Keratinocyte (primary cell): ENCODE data around the gene DIAPH2. TPM values are rescaled to one million over a fixed set of nuclear protein-coding genes. Genes with fewer than 3 reads are reported as not detected.

ENCODE experiments used
- DNase-seq: peaks from one replicate; pipeline ENCODE4 v3.0.0-alpha.2; 2011; ENCODE audit warnings: low read depth, missing footprints, low spot score
- FAIRE-seq: peaks from 2 replicates; lab custom pipeline; 2011; peaks lifted over from hg19 to GRCh38; lab: Jason Lieb, UNC
- H2AFZ ChIP-seq: 2 replicates; pipeline ENCODE4 v1.6.0; 2012; ENCODE audit warnings: low read length, control low read depth, inconsistent platforms; ENCODE audit not compliant: control insufficient read depth
- H3K27ac ChIP-seq: 2 replicates; pipeline ENCODE4 v1.5.1; 2011; ENCODE audit warnings: low read length; ENCODE audit not compliant: control insufficient read depth, insufficient read depth
- H3K27me3 ChIP-seq: 3 replicates; pipeline ENCODE4 v1.6.0; 2011; ENCODE audit warnings: low read length; ENCODE audit not compliant: control insufficient read depth, insufficient read depth; ENCODE audit errors: extremely low read depth
- H3K36me3 ChIP-seq, 2 experiments: 2 replicates in 1 of 2; 3 replicates in 1 of 2; pipeline ENCODE4 v1.5.1; 2011; ENCODE audit warnings: low read length in 2 of 2, mild to moderate bottlenecking in 1 of 2; ENCODE audit not compliant: control insufficient read depth in 2 of 2, insufficient read depth in 2 of 2; ENCODE audit errors: extremely low read depth in 1 of 2
- H3K4me1 ChIP-seq: 3 replicates; pipeline ENCODE4 v1.5.1; 2011; ENCODE audit warnings: low read length; ENCODE audit not compliant: control insufficient read depth, insufficient read depth; ENCODE audit errors: extremely low read depth
- H3K4me2 ChIP-seq: 3 replicates; pipeline ENCODE4 v1.6.0; 2011; ENCODE audit warnings: low read depth, low read length; ENCODE audit not compliant: control insufficient read depth, insufficient read depth; ENCODE audit errors: extremely low read depth
- H3K4me3 ChIP-seq, 3 experiments: fragments of 200-600 bp in 1 of 3; sonication (generic) in 1 of 3; 2 replicates in 2 of 3; 3 replicates in 1 of 3; pipeline ENCODE4 v1.5.1; 2011 to 2016; ENCODE audit warnings: low read length in 3 of 3, mild to moderate bottlenecking in 3 of 3, control low read depth in 2 of 3, inconsistent platforms in 1 of 3, low read depth in 1 of 3, mixed read lengths in 1 of 3, mixed run types in 1 of 3, moderate library complexity in 1 of 3; ENCODE audit not compliant: control insufficient read depth in 2 of 3, insufficient read depth in 2 of 3; ENCODE audit errors: extremely low read depth in 1 of 3
- H3K79me2 ChIP-seq: 2 replicates; pipeline ENCODE4 v1.6.0; 2012; ENCODE audit warnings: low read length; ENCODE audit not compliant: control insufficient read depth, insufficient read depth
- H3K9ac ChIP-seq: 3 replicates; pipeline ENCODE4 v1.6.0; 2011; ENCODE audit warnings: low read length; ENCODE audit not compliant: control insufficient read depth, insufficient read depth; ENCODE audit errors: extremely low read depth
- H3K9me1 ChIP-seq: 3 replicates; pipeline ENCODE4 v1.6.0; 2011; ENCODE audit warnings: low read length; ENCODE audit not compliant: control insufficient read depth, insufficient read depth; ENCODE audit errors: extremely low read depth
- H3K9me3 ChIP-seq: 2 replicates; pipeline ENCODE4 v1.5.1; 2012; ENCODE audit warnings: low read depth, low read length; ENCODE audit not compliant: control insufficient read depth
- H4K20me1 ChIP-seq: 3 replicates; pipeline ENCODE4 v1.6.0; 2011; ENCODE audit warnings: low read length; ENCODE audit not compliant: control insufficient read depth, insufficient read depth; ENCODE audit errors: extremely low read depth
- CTCF ChIP-seq, 3 experiments: IDR thresholded peaks in 1 of 3; conservative IDR thresholded peaks in 1 of 3; optimal IDR thresholded peaks in 1 of 3; 2 replicates in 2 of 3; 3 replicates in 1 of 3; pipeline versions ENCODE3 to v1.5.1; 2011; ENCODE audit warnings: low read length in 3 of 3, mild to moderate bottlenecking in 3 of 3, moderate library complexity in 2 of 3, control low read depth in 1 of 3, inconsistent platforms in 1 of 3; ENCODE audit not compliant: insufficient read depth in 2 of 3; ENCODE audit errors: extremely low read depth in 1 of 3
- EZH2 ChIP-seq: IDR thresholded peaks from one replicate; pipeline ENCODE4 v1.6.1; 2012; ENCODE audit warnings: inconsistent platforms, mild to moderate bottlenecking, low read length, moderate library complexity
- dilution Hi-C: fragments of 300-500 bp; cut with MboI; formaldehyde crosslinking; loops from one replicate; pipeline ENCODE4 v1.7.0; 2020; ENCODE audit warnings: low sequenced_read_pairs; ENCODE audit not compliant: extremely low pct_ligation_motif_present
- polyA plus RNA-seq, 5 experiments: library from polyadenylated mRNA; depleted of rRNA in 3 of 5; stranded (reverse) in 3 of 5; stranded (forward) in 1 of 5; unstranded in 1 of 5; fragments of >200 nt; gene quantifications; 1 replicate in 1 of 5; 2 replicates in 3 of 5; 3 replicates in 1 of 5; pipeline versions ENCODE4 v1.2.1 to v1.2.3, GENCODE V29; 2011 to 2012; ENCODE audit warnings: missing spikeins in 2 of 5, low read depth in 1 of 5, low replicate concordance in 1 of 5

DIAPH2 gene
- polyA plus RNA-seq, 1 donor (not counting 4 experiments of a cell fraction or from before 2014, with no cell fraction given), result 7.4 TPM

GRCh38 chrX:96889726-96890125, 205.1 kb downstream of the DIAPH2 start:
- no peak overlapping the region for H3K4me2 ChIP-seq
- H3K27me3 ChIP-seq, result no peaks in the 10 kb centered on the region
- dilution Hi-C loops, result no loop called here
- no peak overlapping the region for H3K9ac ChIP-seq
- H2AFZ ChIP-seq, result no peak overlapping the region
- H4K20me1 ChIP-seq, result no peaks in the 10 kb centered on the region
- H3K4me1 ChIP-seq, result no peaks in the 10 kb centered on the region
- H3K27ac ChIP-seq, result no peak overlapping the region
- no peaks in the 10 kb centered on the region for H3K9me3 ChIP-seq
- no peak overlapping the region for H3K4me3 ChIP-seq
- H3K9me1 ChIP-seq, result no peaks in the 10 kb centered on the region
- H3K36me3 ChIP-seq, result no peaks in the 10 kb centered on the region
- DNase-seq (no peak), FAIRE-seq (no peak)
- no peak for TF ChIP-seq EZH2
- TF ChIP-seq CTCF (optimal IDR thresholded peaks at IDR 0.05 in 1 of 3, IDR thresholded peaks at IDR 0.05 in 1 of 3, conservative IDR thresholded peaks at IDR 0.05 in 1 of 3; ENCODE audit: extremely low read depth in 1 of 3, insufficient read depth in 2 of 3, low read length in 3 of 3), result no peak
- H3K79me2 ChIP-seq, result no peaks in the 10 kb centered on the region

GRCh38 chrX:96906741-96907140, 222.1 kb downstream of the DIAPH2 start:
- no peaks in the 10 kb centered on the region for H3K36me3 ChIP-seq
- DNase-seq, result no peak
- FAIRE-seq, result no peak
- no peak overlapping the region for H2AFZ ChIP-seq
- no peak overlapping the region for H3K4me2 ChIP-seq
- no peak overlapping the region for H3K4me3 ChIP-seq
- no peaks in the 10 kb centered on the region for H3K4me1 ChIP-seq
- no peaks in the 10 kb centered on the region for H3K27me3 ChIP-seq
- no peaks in the 10 kb centered on the region for H3K9me1 ChIP-seq
- H4K20me1 ChIP-seq, result no peaks in the 10 kb centered on the region
- no peaks in the 10 kb centered on the region for H3K79me2 ChIP-seq
- H3K9me3 ChIP-seq, result no peaks in the 10 kb centered on the region
- H3K27ac ChIP-seq, result no peak overlapping the region
- dilution Hi-C loops, result no loop called here
- no peak overlapping the region for H3K9ac ChIP-seq
- TF ChIP-seq EZH2 (no peak), CTCF (optimal IDR thresholded peaks at IDR 0.05 in 1 of 3, IDR thresholded peaks at IDR 0.05 in 1 of 3, conservative IDR thresholded peaks at IDR 0.05 in 1 of 3; ENCODE audit: extremely low read depth in 1 of 3, insufficient read depth in 2 of 3, low read length in 3 of 3) (no peak)
